Naive thymus-derived CD8-positive, alpha-beta T cell (primary cell): ENCODE data around the gene PLEKHD1. TPM values are rescaled to one million over a fixed set of nuclear protein-coding genes. Genes with fewer than 3 reads are reported as not detected.

Experiments
- ATAC-seq, 2 donors: fragments of 150-1000 bp; cut with Tn5 transposase in 1 of 2; sonication (Bioruptor Pico), chemical (Tn5 transposase) in 1 of 2; 1 replicate in 1 of 2; 2 replicates in 1 of 2; pipeline ENCODE4 v1.10.0; 2021; ENCODE audit warnings: mild to moderate bottlenecking in 2 of 2, moderate library complexity in 2 of 2
- POLR2A ChIA-PET: fragments of 350-600 bp; sonication (Branson Sonifier 250); formaldehyde crosslinking; loops from one replicate; lab custom pipeline; 2021; ENCODE audit warnings: antibody characterized with exemption; lab: Charles Lee
- DNase-seq, 10 donors: peaks; one replicate each; pipeline versions ENCODE4 v3.0.0 to v3.0.0-alpha.2; 2020 to 2022
- H3K27ac Mint-ChIP-seq, 10 donors: one replicate each; pipeline ENCODE4 v1.8.0; 2020 to 2022; ENCODE audit warnings: mild to moderate bottlenecking in 10 of 10, mixed read lengths in 10 of 10, moderate library complexity in 4 of 10, inconsistent platforms in 1 of 10
- H3K27me3 Mint-ChIP-seq, 5 donors: one replicate each; pipeline ENCODE4 v1.8.0; 2021 to 2022; ENCODE audit warnings: mixed read lengths in 5 of 5
- H3K36me3 Mint-ChIP-seq, 3 donors: one replicate each; pipeline ENCODE4 v1.8.0; 2020 to 2022; ENCODE audit warnings: mixed read lengths in 3 of 3, mild to moderate bottlenecking in 2 of 3, inconsistent platforms in 1 of 3
- H3K4me1 Mint-ChIP-seq, 4 donors: one replicate each; pipeline ENCODE4 v1.8.0; 2021 to 2022; ENCODE audit warnings: mixed read lengths in 4 of 4
- H3K4me3 Mint-ChIP-seq, 10 donors: one replicate each; pipeline ENCODE4 v1.8.0; 2020 to 2022; ENCODE audit warnings: mild to moderate bottlenecking in 10 of 10, mixed read lengths in 10 of 10, moderate library complexity in 6 of 10, inconsistent platforms in 1 of 10
- H3K9me3 Mint-ChIP-seq, 9 donors: one replicate each; pipeline ENCODE4 v1.8.0; 2020 to 2022; ENCODE audit warnings: mixed read lengths in 9 of 9, mild to moderate bottlenecking in 3 of 9, inconsistent platforms in 1 of 9, moderate library complexity in 1 of 9
- polyA plus RNA-seq, 3 donors: library from polyadenylated mRNA; unstranded; fragments of 300-500 nt; fragmentation: Illumina TruSeq; gene quantifications; one replicate each; pipeline ENCODE4 v1.2.3, GENCODE V29; 2021
- total RNA-seq, 8 experiments: library from RNA in 2 of 8; stranded (reverse) in 2 of 8; gene quantifications; one replicate each; pipeline ENCODE4 v1.2.3 and lab custom pipeline; 2021 to 2026

The PLEKHD1 gene
- total and polyA plus RNA-seq, 5 experiments from 2014 or later, result 0.18 to 0.25 TPM; not detected in 3

DNA sequence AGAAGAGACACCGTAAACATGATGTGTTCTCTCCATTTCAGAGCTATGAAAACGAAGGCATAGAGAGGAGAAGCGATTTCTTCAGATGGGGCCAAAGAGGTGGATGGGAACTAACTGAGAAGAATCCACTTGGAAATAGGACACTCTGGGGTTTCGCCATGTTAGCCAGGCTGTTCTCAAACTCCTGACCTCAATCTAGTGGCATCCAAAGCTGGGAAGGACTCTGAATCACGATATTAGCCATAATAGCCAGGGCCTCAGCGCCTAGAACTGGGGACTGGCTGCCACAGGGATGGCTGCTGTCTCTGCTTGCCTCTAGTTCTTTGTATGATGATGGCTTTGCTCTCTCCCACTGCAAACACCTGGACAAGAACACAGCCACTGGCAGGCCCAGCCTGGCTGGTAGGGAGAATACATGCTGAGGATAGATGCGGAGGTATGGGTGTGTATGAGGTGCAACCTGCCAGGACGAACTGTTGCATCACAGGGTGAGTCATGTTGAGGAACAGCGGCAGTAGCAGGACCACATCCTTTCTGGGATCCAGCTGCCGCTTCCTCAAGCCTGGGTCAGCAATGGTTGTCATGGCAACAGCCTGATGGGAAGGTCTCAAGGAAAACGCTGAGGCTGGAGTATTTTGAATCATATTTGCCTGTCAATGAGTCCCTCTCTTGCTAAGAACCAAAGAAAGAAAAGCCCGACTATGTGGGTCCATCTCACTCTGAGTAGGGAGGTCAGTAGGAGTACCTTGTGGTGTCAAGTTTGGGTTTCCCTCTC is 59.0 kb downstream of the PLEKHD1 start:
- Mint-ChIP-seq H3K36me3 (no peaks in the 10 kb centered on the region), H3K9me3 (no peaks in the 10 kb centered on the region), H3K4me3 (no peak overlapping the region), H3K4me1 (peaks cover 0 to 10% (median 4%) of the 10 kb centered on the region in 4 donors), H3K27ac (no peak overlapping the region), H3K27me3 (peaks cover 14 to 62% (median 32%) of the 10 kb centered on the region in 5 donors)
- DNase-seq, result no peak
- POLR2A ChIA-PET, result no interaction called here
- ATAC-seq, result no peak

DNA sequence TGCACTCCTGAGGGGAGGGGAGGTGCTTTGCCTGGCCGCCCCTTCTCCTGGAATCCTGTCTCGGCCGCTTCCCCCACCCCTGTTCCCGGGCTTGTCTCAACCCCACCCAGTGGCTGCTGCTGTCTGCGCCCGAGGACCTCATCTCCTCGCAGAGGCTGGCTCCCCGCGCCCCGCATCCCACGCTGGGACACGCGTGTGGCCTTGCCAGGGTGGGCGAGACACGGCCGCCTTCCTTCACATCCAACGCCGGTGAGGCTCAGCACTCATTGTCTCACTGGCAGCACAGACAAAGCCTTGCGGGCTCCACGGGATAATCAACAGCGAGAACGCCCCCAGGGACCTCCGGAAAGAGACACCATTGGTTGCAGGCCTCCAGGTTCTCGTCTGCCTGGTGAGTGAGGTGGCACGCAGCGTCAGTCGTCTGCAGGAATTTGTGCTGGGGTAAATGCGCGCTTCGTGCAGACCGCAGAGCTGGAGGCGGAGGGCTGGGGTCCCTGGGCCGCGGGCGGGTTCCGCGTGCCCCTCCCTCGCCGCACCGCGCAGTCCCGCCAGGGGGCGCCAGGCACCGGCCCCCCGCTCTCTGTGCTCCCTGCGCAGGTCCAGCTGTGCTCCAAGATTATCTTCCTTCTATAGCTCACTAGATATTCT is 63.3 kb downstream of the PLEKHD1 start:
- H3K4me1 Mint-ChIP-seq, result peaks cover 0 to 10% (median 4%) of the 10 kb centered on the region in 4 donors
- peak overlapping the region in 1 of 10 donors; percentile 14 for H3K27ac Mint-ChIP-seq
- H3K4me3 Mint-ChIP-seq, result peak overlapping the region in 2 of 10 donors; percentile 30 to 41
- no peaks in the 10 kb centered on the region for H3K9me3 Mint-ChIP-seq
- H3K27me3 Mint-ChIP-seq, result peaks cover 25 to 68% (median 41%) of the 10 kb centered on the region in 5 donors
- ATAC-seq, result peak; percentile 35 to 42
- POLR2A ChIA-PET, result no interaction called here
- H3K36me3 Mint-ChIP-seq, result no peaks in the 10 kb centered on the region
- peak in 4 of 10 donors; percentile 5 to 17 (median 7) for DNase-seq

DNA sequence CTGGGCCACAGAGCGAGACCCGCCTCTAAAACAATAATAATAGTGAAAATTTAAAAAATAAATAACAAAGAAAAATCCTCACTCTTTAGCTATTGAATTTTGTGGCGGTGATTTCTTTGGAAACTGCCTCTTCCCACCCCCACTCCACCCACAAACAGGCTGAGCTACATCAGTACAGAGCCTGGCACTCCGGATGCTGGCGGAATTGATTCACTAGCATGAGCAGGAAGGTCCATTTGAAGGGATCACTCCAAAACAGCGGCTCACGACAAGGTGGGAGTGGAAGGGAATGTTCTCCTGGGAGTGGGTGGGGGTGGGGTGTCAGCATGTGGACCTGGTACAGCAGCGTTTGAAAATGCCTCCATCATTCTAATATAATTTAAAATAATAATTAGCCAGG is 64.0 kb downstream of the PLEKHD1 start:
- no peak for DNase-seq
- ATAC-seq, result no peak
- POLR2A ChIA-PET, result no interaction called here
- no peaks in the 10 kb centered on the region for H3K9me3 Mint-ChIP-seq
- H3K27me3 Mint-ChIP-seq, result peaks cover 28 to 68% (median 46%) of the 10 kb centered on the region in 5 donors
- H3K27ac Mint-ChIP-seq, result no peak overlapping the region
- no peaks in the 10 kb centered on the region for H3K36me3 Mint-ChIP-seq
- H3K4me3 Mint-ChIP-seq, result no peak overlapping the region
- H3K4me1 Mint-ChIP-seq, result peaks cover 0 to 8% (median 3%) of the 10 kb centered on the region in 4 donors

DNA sequence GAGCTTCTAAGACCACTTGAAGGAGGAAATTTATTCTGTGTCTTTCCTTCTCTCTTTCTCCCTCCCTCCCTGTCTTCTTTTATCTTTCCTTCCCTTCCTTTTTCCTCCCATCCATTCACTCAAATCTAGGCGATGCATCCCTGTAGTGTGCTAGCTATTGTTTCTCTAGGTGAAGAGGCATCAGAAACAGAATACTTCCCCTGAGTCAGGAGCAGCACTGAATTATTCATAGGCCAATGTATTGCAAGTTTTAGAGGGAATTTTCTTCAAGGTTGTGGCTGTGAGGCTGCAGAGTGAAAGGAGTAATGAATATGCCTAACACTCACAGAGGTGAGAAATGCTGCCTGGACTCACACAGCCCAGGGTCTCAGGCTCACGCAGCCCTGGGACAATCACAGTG is 67.0 kb downstream of the PLEKHD1 start:
- POLR2A ChIA-PET, result no interaction called here
- ATAC-seq (no peak), DNase-seq (no peak)
- peaks cover 20 to 54% (median 37%) of the 10 kb centered on the region in 5 donors for H3K27me3 Mint-ChIP-seq
- peaks cover 0 to 7% (median 0%) of the 10 kb centered on the region in 4 donors for H3K4me1 Mint-ChIP-seq
- H3K9me3 Mint-ChIP-seq, result no peaks in the 10 kb centered on the region
- no peak overlapping the region for H3K27ac Mint-ChIP-seq
- no peaks in the 10 kb centered on the region for H3K36me3 Mint-ChIP-seq
- no peak overlapping the region for H3K4me3 Mint-ChIP-seq

DNA sequence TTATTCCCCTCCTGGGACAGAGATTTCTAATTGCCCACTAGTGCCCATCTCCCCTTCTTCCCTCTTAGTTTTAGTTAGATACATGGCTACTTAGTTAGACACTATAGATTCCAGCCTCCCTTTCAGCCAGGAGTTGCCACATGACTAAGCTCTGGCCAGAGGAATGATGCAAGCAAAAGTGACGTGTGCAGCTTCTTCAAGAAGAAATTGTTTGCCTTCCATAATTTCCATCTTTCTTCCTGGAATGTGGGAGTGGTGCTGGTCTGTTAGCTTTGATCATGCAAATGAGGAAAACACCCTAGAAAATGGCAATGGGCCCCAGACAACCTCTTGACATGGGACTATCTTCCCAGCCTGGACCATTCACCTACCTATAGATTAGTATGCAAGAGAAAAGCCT is 68.7 kb downstream of the PLEKHD1 start:
- no peaks in the 10 kb centered on the region for H3K9me3 Mint-ChIP-seq
- no peaks in the 10 kb centered on the region for H3K36me3 Mint-ChIP-seq
- ATAC-seq, result no peak
- no peak for DNase-seq
- H3K4me1 Mint-ChIP-seq, result no peaks in the 10 kb centered on the region
- peaks cover 16 to 43% (median 28%) of the 10 kb centered on the region in 5 donors for H3K27me3 Mint-ChIP-seq
- H3K4me3 Mint-ChIP-seq, result no peak overlapping the region
- POLR2A ChIA-PET, result no interaction called here
- no peak overlapping the region for H3K27ac Mint-ChIP-seq

DNA sequence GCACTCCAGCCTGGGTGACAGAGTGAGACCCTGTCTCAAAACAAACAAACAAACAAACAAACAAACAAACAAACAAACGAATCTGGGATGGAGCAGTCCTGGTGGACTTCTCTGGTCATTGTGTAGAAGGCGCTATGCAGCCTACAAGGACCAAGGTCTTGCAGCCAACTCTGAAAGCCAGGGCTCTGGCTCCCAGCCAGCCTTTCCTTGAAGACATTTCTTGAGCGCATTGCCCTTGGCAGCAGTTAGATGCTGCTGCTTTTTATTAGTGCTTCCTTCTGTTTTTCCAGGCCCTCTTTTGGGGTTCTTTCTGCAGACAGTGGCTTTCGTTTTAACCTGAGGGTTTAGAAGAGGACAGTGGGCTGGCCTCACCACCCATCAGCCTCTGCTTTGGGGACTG is 70.0 kb downstream of the PLEKHD1 start:
- no peaks in the 10 kb centered on the region for H3K36me3 Mint-ChIP-seq
- ATAC-seq (no peak), DNase-seq (no peak)
- no peaks in the 10 kb centered on the region for H3K9me3 Mint-ChIP-seq
- H3K4me3 Mint-ChIP-seq, result no peak overlapping the region
- H3K27ac Mint-ChIP-seq, result no peak overlapping the region
- H3K4me1 Mint-ChIP-seq, result no peaks in the 10 kb centered on the region
- H3K27me3 Mint-ChIP-seq, result peaks cover 18 to 53% (median 32%) of the 10 kb centered on the region in 5 donors
- POLR2A ChIA-PET, result no interaction called here

DNA sequence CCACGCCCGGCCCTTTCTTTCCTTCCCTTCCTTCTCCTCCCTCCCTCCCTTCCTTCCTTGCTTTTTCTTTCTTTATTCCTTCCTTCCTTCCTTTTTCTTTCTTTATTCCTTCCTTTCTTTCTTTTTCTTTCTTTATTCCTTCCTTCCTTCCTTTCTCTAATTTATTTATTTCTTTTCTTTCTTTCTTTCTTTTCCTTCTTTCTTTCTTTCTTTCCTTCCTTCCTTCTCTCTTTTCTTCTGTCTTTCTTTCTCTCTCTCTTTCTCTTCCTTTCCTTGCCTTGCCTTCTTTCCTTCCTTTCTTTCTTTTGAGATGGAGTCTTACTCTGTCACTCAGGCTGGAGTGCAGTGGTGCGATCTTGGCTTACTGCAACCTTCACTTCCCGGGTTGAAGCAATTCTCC is 74.2 kb downstream of the PLEKHD1 start:
- Mint-ChIP-seq H3K27ac (peak overlapping the region in 1 of 10 donors; percentile 17), H3K27me3 (peaks cover 9 to 59% (median 32%) of the 10 kb centered on the region in 5 donors), H3K9me3 (no peaks in the 10 kb centered on the region), H3K36me3 (no peaks in the 10 kb centered on the region), H3K4me3 (no peak overlapping the region), H3K4me1 (no peaks in the 10 kb centered on the region)
- DNase-seq (no peak), ATAC-seq (no peak)
- POLR2A ChIA-PET, result no interaction called here

DNA sequence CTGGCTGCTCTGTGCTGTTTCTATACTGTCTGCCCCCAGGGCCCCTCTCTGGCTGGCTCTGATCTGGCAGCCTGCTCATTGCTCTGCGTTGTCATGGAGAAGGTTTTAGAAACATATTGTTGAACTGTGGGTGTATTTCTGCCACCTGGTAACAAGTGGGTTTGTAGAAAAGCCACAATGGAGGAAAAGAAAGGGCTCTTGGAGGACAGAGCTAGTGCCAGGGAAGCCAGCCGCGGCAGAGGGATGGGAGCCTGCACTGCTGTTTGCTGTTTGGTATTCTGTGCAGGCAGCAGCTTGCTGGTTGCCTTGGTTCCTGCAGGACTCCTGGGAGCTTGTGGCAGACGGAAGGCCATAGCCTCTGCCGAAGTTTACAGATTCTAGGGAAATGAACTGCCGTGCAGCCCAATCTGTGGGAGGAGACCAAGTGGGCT is 75.1 kb downstream of the PLEKHD1 start:
- H3K27me3 Mint-ChIP-seq, result peaks cover 12 to 58% (median 32%) of the 10 kb centered on the region in 5 donors
- no peak for ATAC-seq
- no peaks in the 10 kb centered on the region for H3K36me3 Mint-ChIP-seq
- H3K4me3 Mint-ChIP-seq, result no peak overlapping the region
- no peaks in the 10 kb centered on the region for H3K4me1 Mint-ChIP-seq
- H3K27ac Mint-ChIP-seq, result peak overlapping the region in 2 of 10 donors; percentile 14 to 34
- POLR2A ChIA-PET, result no interaction called here
- H3K9me3 Mint-ChIP-seq, result no peaks in the 10 kb centered on the region
- no peak for DNase-seq

DNA sequence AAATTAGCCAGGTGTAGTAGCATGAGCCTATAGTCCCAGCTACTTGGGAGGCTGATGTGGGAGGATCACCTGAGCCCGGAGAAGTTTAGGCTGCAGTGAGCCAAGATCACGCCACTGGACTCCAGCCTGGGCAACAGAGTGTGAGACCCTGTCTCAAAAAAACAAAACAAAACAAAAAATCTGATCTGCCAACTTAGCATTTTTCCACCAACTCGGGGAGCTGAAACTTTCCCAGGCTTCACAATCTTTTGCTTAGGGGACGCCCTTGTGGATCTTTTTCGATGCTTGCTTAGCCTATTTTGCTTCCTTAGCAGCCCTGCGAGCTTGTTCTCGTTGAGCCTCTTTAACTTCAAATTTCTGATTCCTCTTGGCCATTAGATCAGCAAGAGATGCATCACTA is 76.3 kb downstream of the PLEKHD1 start:
- no peak overlapping the region for H3K27ac Mint-ChIP-seq
- no peak overlapping the region for H3K4me3 Mint-ChIP-seq
- peaks cover 19 to 70% (median 39%) of the 10 kb centered on the region in 5 donors for H3K27me3 Mint-ChIP-seq
- H3K36me3 Mint-ChIP-seq, result no peaks in the 10 kb centered on the region
- DNase-seq (no peak), ATAC-seq (no peak)
- no peaks in the 10 kb centered on the region for H3K4me1 Mint-ChIP-seq
- POLR2A ChIA-PET, result no interaction called here
- no peaks in the 10 kb centered on the region for H3K9me3 Mint-ChIP-seq

DNA sequence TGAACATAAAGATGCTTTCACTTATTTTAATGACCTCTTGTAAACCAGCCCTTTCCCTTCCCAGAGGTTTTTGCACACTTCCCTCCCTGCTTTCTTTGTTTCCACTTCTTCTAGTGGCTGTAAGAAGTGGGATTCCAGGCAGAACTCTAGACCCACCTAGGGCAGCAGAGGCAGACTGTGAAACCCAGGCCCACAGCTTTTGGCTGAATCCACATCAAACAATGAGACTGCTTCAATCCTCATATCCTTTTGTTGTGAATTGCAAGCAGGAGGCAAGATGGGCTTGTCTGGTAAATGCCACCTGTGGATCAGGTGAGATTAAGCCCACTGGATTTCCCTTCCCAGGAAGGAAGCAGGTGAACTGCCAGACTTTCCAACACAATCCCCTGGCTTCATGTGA is 77.4 kb downstream of the PLEKHD1 start:
- peaks cover 19 to 81% (median 44%) of the 10 kb centered on the region in 5 donors for H3K27me3 Mint-ChIP-seq

DNA sequence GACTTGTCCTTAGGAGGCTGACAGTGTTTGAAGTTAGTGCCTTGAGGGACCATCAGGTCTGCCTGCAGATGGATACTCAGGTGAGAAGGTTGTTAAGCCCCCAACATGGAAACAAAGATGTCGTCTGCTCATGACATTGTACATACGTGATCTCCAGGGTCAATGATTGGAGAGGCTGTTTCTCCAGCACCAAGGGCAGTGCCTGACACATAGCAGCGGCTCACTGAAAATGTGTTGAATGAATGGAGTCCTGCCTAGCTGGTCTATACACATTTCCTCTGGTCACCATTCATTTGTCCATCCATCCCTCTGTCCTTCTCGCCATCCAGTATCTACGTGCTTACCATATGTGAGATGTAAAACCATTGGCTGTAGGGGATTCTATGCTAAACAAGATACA is 83.0 kb downstream of the PLEKHD1 start:
- no peak for DNase-seq
- POLR2A ChIA-PET, result no interaction called here
- H3K36me3 Mint-ChIP-seq, result no peaks in the 10 kb centered on the region
- no peak overlapping the region for H3K27ac Mint-ChIP-seq
- H3K27me3 Mint-ChIP-seq, result peaks cover 31 to 78% (median 57%) of the 10 kb centered on the region in 5 donors
- no peaks in the 10 kb centered on the region for H3K9me3 Mint-ChIP-seq
- peaks cover 0 to 5% (median under 1%) of the 10 kb centered on the region in 4 donors for H3K4me1 Mint-ChIP-seq
- no peak for ATAC-seq
- H3K4me3 Mint-ChIP-seq, result no peak overlapping the region

More for the DNA sequence above, 77.4 kb downstream of the PLEKHD1 start:
- Mint-ChIP-seq H3K36me3 (no peaks in the 10 kb centered on the region), H3K4me3 (no peak overlapping the region), H3K27ac (no peak overlapping the region), H3K4me1 (no peaks in the 10 kb centered on the region), H3K9me3 (no peaks in the 10 kb centered on the region)
- ATAC-seq, result no peak
- no peak for DNase-seq
- POLR2A ChIA-PET, result no interaction called here

DNA sequence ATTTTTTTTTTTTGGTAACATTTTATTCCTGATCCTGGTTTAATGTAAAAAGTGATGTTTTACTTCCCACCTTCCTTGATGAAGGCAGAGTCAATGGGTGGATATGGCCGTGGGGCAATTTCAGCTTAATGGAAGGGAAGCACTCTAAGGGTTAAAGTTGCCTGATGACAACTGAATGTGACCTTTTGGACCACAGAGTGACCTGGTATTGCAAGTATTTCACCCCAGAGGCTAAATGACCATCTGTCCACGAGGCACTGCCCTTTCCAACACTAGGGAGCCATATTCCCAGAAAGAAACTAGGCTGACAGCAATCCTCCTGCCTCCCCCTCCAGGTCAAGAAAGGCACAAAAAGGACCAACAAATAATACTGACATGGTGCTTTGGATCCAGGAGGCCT is 85.3 kb downstream of the PLEKHD1 start:
- ATAC-seq, result no peak
- Mint-ChIP-seq H3K27ac (no peak overlapping the region), H3K27me3 (peaks cover 28 to 80% (median 59%) of the 10 kb centered on the region in 5 donors), H3K9me3 (no peaks in the 10 kb centered on the region), H3K4me1 (peaks cover 8 to 15% (median 14%) of the 10 kb centered on the region in 4 donors), H3K4me3 (peak overlapping the region in 3 of 10 donors; percentile 33 to 48 (median 39)), H3K36me3 (no peaks in the 10 kb centered on the region)
- no peak for DNase-seq
- POLR2A ChIA-PET, result no interaction called here

DNA sequence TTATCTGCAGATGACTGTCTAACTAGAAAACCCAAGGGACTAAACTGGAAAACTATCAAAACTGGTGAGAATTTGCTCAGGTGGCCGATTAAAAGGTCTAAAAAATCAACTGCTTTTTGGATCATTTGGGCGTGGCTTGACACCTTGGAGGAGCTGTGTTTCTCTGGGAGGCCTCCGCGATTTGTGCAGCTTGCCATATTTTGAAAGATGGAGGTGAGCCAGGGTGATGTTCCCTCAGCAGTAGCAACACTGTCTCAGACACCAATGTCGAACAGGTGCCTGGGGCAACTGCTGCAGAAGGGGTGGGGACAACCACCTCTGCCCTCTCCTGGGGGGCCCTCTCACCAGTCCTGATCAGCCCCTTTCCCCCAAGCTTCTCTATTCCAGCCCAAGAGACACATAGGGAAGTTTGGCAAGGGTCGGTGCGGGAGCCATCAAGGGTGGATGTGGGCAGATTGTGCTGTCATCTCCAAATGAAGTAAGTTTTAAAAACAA is 86.4 kb downstream of the PLEKHD1 start:
- no peak overlapping the region for H3K27ac Mint-ChIP-seq
- H3K9me3 Mint-ChIP-seq, result no peaks in the 10 kb centered on the region
- H3K36me3 Mint-ChIP-seq, result no peaks in the 10 kb centered on the region
- POLR2A ChIA-PET, result no interaction called here
- ATAC-seq, result no peak
- peak overlapping the region in 8 of 10 donors; percentile 18 to 54 (median 46) for H3K4me3 Mint-ChIP-seq
- DNase-seq, result no peak
- peaks cover 8 to 15% (median 14%) of the 10 kb centered on the region in 4 donors for H3K4me1 Mint-ChIP-seq
- peaks cover 28 to 80% (median 60%) of the 10 kb centered on the region in 5 donors for H3K27me3 Mint-ChIP-seq
